PC-9 (cell line): ENCODE data around the gene PDE3B. TPM values are rescaled to one million over a fixed set of nuclear protein-coding genes. Genes with fewer than 3 reads are reported as not detected.

ENCODE experiments used
- BruUV-seq: library from RNA; stranded (reverse); fragments of 400-500 nt; replicated peaks from 2 replicates; lab custom pipeline; 2021; lab: Mats Ljungman, UMichigan
- CTCF ChIA-PET: fragments of 300-600 bp; sonication (Branson Sonifier 250); formaldehyde crosslinking; loops from one replicate; lab custom pipeline; 2022; ENCODE audit warnings: antibody characterized with exemption; lab: Charles Lee
- POLR2A ChIA-PET: fragments of 300-600 bp; sonication (Branson Sonifier 250); formaldehyde crosslinking; loops from one replicate; lab custom pipeline; 2022; ENCODE audit warnings: antibody characterized with exemption; ENCODE audit not compliant: unreplicated experiment; lab: Charles Lee
- DNase-seq, 2 experiments: peaks; one replicate each; pipeline versions ENCODE4 v3.0.0 to v3.0.0-alpha.2; 2015 to 2022; ENCODE audit warnings: mixed read lengths in 1 of 2
- H2AFZ ChIP-seq: fragments of 200-600 bp; sonication (generic); 2 replicates; pipeline ENCODE4 v1.8.1; 2017; ENCODE audit warnings: antibody characterized with exemption
- H3F3A ChIP-seq: fragments of 200-600 bp; sonication (generic); 2 replicates; pipeline ENCODE4 v1.8.1; 2017; ENCODE audit warnings: antibody characterized with exemption, mild to moderate bottlenecking, low read depth; ENCODE audit not compliant: insufficient read depth
- H3K27ac ChIP-seq: fragments of 200-600 bp; sonication (generic); 2 replicates; pipeline ENCODE4 v1.6.1; 2016; ENCODE audit warnings: mixed run types
- H3K27me3 ChIP-seq: fragments of 200-600 bp; sonication (generic); 2 replicates; pipeline ENCODE4 v1.6.1; 2016; ENCODE audit warnings: low read depth, mixed run types; ENCODE audit not compliant: insufficient read depth
- H3K36me3 ChIP-seq: fragments of 200-600 bp; sonication (generic); 2 replicates; pipeline ENCODE4 v1.6.1; 2016; ENCODE audit warnings: low read depth, mixed run types
- H3K4me1 ChIP-seq: fragments of 200-600 bp; sonication (generic); replicated peaks from 2 replicates; pipeline ENCODE4 v1.6.1; 2016; ENCODE audit warnings: mixed run types; ENCODE audit not compliant: insufficient read depth
- H3K4me2 ChIP-seq: fragments of 200-600 bp; sonication (generic); 2 replicates; pipeline ENCODE4 v1.6.1; 2017; ENCODE audit warnings: mixed run types
- H3K4me3 ChIP-seq: fragments of 200-600 bp; sonication (generic); 2 replicates; pipeline ENCODE4 v1.6.1; 2016; ENCODE audit warnings: mixed run types
- H3K79me2 ChIP-seq: fragments of 200-600 bp; sonication (generic); 2 replicates; pipeline ENCODE4 v1.6.1; 2017; ENCODE audit warnings: low read depth, mixed run types
- H3K9me2 ChIP-seq: fragments of 200-600 bp; sonication (generic); 2 replicates; pipeline ENCODE4 v1.8.1; 2017; ENCODE audit warnings: mild to moderate bottlenecking; ENCODE audit not compliant: insufficient read depth
- H3K9me3 ChIP-seq: fragments of 200-600 bp; sonication (generic); 2 replicates; pipeline ENCODE4 v1.8.1; 2016; ENCODE audit warnings: low read depth; ENCODE audit not compliant: insufficient read depth
- H4K20me1 ChIP-seq: fragments of 200-600 bp; sonication (generic); 2 replicates; pipeline ENCODE4 v1.8.1; 2017; ENCODE audit not compliant: insufficient read depth
- CTCF ChIP-seq: fragments of 200-600 bp; sonication (generic); conservative IDR thresholded peaks from 2 replicates; pipeline ENCODE4 v1.6.1; 2017; ENCODE audit warnings: mixed run types, antibody characterized with exemption, mild to moderate bottlenecking, moderate library complexity
- EZH2 ChIP-seq: fragments of 200-600 bp; sonication (generic); IDR thresholded peaks from 2 replicates; pipeline ENCODE4 v1.8.0; 2017; ENCODE audit warnings: antibody characterized with exemption, low read depth
- intact Hi-C: fragments of 100-400 bp; cut with micrococcal nuclease; formaldehyde crosslinking; loops from one replicate; pipeline ENCODE4 v1.10.0; 2022; ENCODE audit not compliant: unreplicated experiment
- total RNA-seq: library from RNA; stranded (reverse); gene quantifications from 2 replicates; pipeline ENCODE4 v1.2.3, GENCODE V29; 2021

The PDE3B gene
- total RNA-seq, 1 experiment from 2014 or later = not detected

DNA sequence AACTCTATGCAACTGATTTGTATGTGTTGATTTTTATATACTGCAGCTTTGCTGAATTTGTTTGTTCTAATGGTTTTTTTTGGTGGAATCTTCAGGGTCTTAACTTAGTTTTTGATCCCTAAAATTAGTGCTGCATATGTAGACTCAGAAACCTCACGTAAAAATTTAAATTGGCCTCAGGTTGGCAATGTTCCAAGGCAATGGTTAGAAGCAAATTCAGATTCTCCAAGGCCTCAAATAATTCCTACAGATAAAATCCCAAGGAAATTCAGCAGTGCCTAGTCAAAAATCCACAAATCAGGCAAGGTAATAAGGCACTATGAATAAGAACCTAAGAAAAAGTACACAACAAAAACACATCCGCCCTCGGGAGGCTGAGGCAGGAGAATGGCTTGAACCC lies 9.5 kb downstream of the PDE3B start:
- BruUV-seq = no TSS peak
- Histone ChIP-seq H3K36me3 (no peaks in the 10 kb centered on the region), H3F3A (no peaks in the 10 kb centered on the region), H3K79me2 (no peaks in the 10 kb centered on the region), H3K9me3 (no peaks in the 10 kb centered on the region), H3K27ac (no peak overlapping the region), H3K4me1 (no peaks in the 10 kb centered on the region), H3K9me2 (no peaks in the 10 kb centered on the region), H4K20me1 (no peaks in the 10 kb centered on the region), H3K4me2 (no peak overlapping the region), H2AFZ (no peak overlapping the region), H3K27me3 (no peaks in the 10 kb centered on the region), H3K4me3 (no peak overlapping the region)
- intact Hi-C loops = no loop called here
- CTCF ChIA-PET = no interaction called here
- TF ChIP-seq CTCF (no peak), EZH2 (no peak)
- POLR2A ChIA-PET = no interaction called here
- DNase-seq = no peak

DNA sequence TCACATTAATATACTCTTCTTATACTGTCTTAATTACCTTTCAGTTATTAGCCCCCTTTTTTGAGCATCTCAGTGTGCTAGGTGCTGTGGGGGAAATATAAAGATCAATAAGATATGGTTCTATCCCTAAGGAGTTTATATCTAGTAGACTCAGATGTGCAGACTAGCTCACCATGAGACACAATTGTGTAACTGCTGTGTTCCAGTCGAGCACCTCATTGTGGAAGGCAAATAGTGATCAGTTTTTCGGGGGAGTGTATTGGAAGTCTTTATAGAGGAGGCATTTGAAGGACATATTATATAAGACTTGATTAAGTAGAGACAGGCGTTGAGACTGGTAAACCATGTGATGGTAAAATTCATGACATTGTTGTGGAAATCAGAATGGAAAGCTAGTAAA lies 11.8 kb downstream of the PDE3B start:
- H3K27me3 ChIP-seq = no peaks in the 10 kb centered on the region

DNA sequence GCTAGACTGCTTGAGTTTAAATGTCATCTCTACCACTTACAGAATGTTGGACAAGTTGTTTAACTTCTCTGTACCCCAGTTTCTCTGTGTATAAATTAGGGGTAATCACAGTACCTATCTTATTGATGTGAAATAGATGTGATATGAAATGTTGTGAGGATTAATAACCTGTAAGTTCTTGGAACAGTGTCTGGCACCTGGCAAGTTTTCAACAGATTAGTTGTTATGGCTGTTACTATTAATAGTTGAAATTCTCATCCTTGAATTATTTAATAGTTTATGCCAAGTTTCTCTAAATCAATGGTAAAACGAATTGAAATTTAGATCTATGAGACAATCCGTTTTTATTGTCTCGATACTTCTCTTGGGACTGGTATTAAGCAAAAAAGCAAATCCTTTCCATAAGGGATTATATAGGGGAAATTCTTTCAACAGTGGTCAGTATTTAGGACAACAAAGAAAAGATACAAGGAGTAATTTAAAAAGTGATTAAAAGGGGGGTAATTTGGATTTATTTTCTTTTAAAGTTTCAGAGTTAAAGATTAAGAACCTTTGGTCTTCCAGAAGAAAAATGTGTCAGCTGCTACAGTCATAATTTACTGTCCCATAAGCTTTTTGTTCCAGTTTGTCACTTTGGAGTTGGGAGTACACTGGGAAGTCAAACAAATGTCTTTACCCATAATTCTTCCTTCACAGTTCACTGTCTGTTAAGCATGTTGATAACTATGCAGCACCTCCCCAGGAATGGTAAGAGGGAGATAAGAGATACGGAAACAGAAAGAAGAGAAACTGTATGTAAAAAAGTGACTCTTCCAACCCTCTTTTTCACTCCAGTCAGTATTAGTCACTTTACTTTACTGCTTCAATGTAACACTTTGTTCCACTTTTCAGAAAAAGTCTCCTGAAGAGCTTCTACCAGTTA lies 13.2 kb downstream of the PDE3B start:
- Histone ChIP-seq H3K4me3 (no peak overlapping the region), H2AFZ (no peak overlapping the region), H4K20me1 (no peaks in the 10 kb centered on the region), H3K79me2 (no peaks in the 10 kb centered on the region), H3K4me2 (no peak overlapping the region), H3K27me3 (no peaks in the 10 kb centered on the region), H3F3A (no peaks in the 10 kb centered on the region), H3K9me3 (no peaks in the 10 kb centered on the region), H3K4me1 (no peaks in the 10 kb centered on the region), H3K36me3 (no peaks in the 10 kb centered on the region), H3K9me2 (no peaks in the 10 kb centered on the region), H3K27ac (no peak overlapping the region)
- no peak for DNase-seq
- CTCF ChIA-PET = no interaction called here
- TF ChIP-seq CTCF (no peak), EZH2 (no peak)
- intact Hi-C loops = no loop called here
- POLR2A ChIA-PET = no interaction called here
- no TSS peak for BruUV-seq

More for the DNA sequence above, 11.8 kb downstream of the PDE3B start:
- Histone ChIP-seq H3K9me2 (no peaks in the 10 kb centered on the region), H3K9me3 (no peaks in the 10 kb centered on the region), H3F3A (no peaks in the 10 kb centered on the region), H3K4me1 (no peaks in the 10 kb centered on the region), H3K4me2 (no peak overlapping the region), H3K79me2 (no peaks in the 10 kb centered on the region), H3K27ac (no peak overlapping the region), H3K4me3 (no peak overlapping the region), H2AFZ (no peak overlapping the region), H3K36me3 (no peaks in the 10 kb centered on the region), H4K20me1 (no peaks in the 10 kb centered on the region)
- intact Hi-C loops = no loop called here
- DNase-seq = no peak
- BruUV-seq = no TSS peak
- CTCF ChIA-PET = no interaction called here
- no peak for TF ChIP-seq CTCF
- TF ChIP-seq EZH2 = no peak
- POLR2A ChIA-PET = interaction anchor here (0.7 kb wide), 1 partner anchor 53 kb away, joined by 8 read pairs; no protein-coding TSS in a partner anchor
